ENCODE results near the gene DOK6. TPM values are rescaled to one million over a fixed set of nuclear protein-coding genes. Genes with fewer than 3 reads are reported as not detected.

DOK6 gene
- total RNA-seq, 2 experiments from 2014 or later, result not detected

DNA sequence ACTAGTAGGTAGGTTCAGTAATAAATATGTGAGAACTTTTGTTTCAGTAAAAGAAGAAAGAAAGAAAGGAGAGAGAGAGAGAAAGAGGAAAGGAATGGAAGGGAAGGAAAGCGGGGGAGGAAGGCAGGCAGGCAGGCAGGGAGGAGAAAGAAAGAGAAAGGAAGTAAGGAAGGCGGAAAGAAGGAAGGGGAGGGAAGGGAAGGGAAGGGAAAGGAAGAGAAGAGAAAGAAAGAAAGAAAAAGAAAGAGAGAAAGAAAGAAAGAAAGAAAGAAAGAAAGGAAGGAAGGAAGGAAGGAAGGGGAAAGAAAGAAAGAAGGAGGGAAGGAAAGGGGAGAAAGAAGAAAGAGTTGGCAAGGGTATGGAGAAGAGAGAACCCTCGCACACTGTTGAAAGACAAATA, 479.4 kb downstream of the DOK6 start:
- TF ChIP-seq CTCF (conservative IDR thresholded peaks at IDR 0.05; ENCODE audit: low read length) (no peak), EZH2phosphoT487 (IDR thresholded peaks at IDR 0.05; ENCODE audit: borderline replicate concordance, low read depth, low read length) (no peak)
- H4K20me1 ChIP-seq (ENCODE audit: insufficient read depth, low read length), result no peaks in the 10 kb centered on the region
- H3K4me2 ChIP-seq (ENCODE audit: low read length), result no peak overlapping the region
- no TSS peak for BruUV-seq (replicated peaks)
- no peaks in the 10 kb centered on the region for H3K79me2 ChIP-seq (ENCODE audit: insufficient read depth, low read depth, low read length)
- H3K9me3 ChIP-seq (ENCODE audit: low read length), result no peaks in the 10 kb centered on the region
- no peaks in the 10 kb centered on the region for H3K4me1 ChIP-seq (ENCODE audit: insufficient read depth, low read length, poor library complexity, severe bottlenecking)
- ChIA-PET CTCF (ENCODE audit: unreplicated experiment) (no interaction called here), POLR2A (no interaction called here)
- intact Hi-C loops (cut with micrococcal nuclease; ENCODE audit: unreplicated experiment), result no loop called here
- H3K36me3 ChIP-seq (ENCODE audit: insufficient read depth, low read length), result no peaks in the 10 kb centered on the region
- H3K4me3 ChIP-seq (ENCODE audit: low read depth, low read length, poor library complexity, severe bottlenecking), result no peak overlapping the region
- H3K9me2 ChIP-seq (ENCODE audit: insufficient read depth, low read length), result no peaks in the 10 kb centered on the region
- no peak for DNase-seq (ENCODE audit: low spot score)
- no peak overlapping the region for H3K27ac ChIP-seq (ENCODE audit: low read depth, low read length, poor library complexity, severe bottlenecking)
- no peak overlapping the region for H2AFZ ChIP-seq (ENCODE audit: low read length)

- H3K36me3 ChIP-seq (ENCODE audit: insufficient read depth, low read length), result no peaks in the 10 kb centered on the region
- no peak overlapping the region for H3K27ac ChIP-seq (ENCODE audit: low read depth, low read length, poor library complexity, severe bottlenecking)
- H3K9me3 ChIP-seq (ENCODE audit: low read length), result no peaks in the 10 kb centered on the region
- CTCF ChIA-PET (ENCODE audit: unreplicated experiment), result no interaction called here
- BruUV-seq (replicated peaks), result no TSS peak
- H3K9me2 ChIP-seq (ENCODE audit: insufficient read depth, low read length), result no peaks in the 10 kb centered on the region
- no peaks in the 10 kb centered on the region for H4K20me1 ChIP-seq (ENCODE audit: insufficient read depth, low read length)
- no peak overlapping the region for H2AFZ ChIP-seq (ENCODE audit: low read length)
- no peaks in the 10 kb centered on the region for H3K4me1 ChIP-seq (ENCODE audit: insufficient read depth, low read length, poor library complexity, severe bottlenecking)
- intact Hi-C loops (cut with micrococcal nuclease; ENCODE audit: unreplicated experiment), result no loop called here
- TF ChIP-seq CTCF (conservative IDR thresholded peaks at IDR 0.05; ENCODE audit: low read length), result no peak
- no peak for TF ChIP-seq EZH2phosphoT487 (IDR thresholded peaks at IDR 0.05; ENCODE audit: borderline replicate concordance, low read depth, low read length)
- peak; percentile 2 for DNase-seq (ENCODE audit: low spot score)
- H3K79me2 ChIP-seq (ENCODE audit: insufficient read depth, low read depth, low read length), result no peaks in the 10 kb centered on the region
- H3K4me2 ChIP-seq (ENCODE audit: low read length), result no peak overlapping the region
- H3K4me3 ChIP-seq (ENCODE audit: low read depth, low read length, poor library complexity, severe bottlenecking), result no peak overlapping the region
- POLR2A ChIA-PET, result no interaction called here
These were observed 482.4 kb downstream of the DOK6 start for GRCh38 chr18:69882965-69883668.

GRCh38 chr18:69883781-69884180, 483.1 kb downstream of the DOK6 start:
- POLR2A ChIA-PET, result no interaction called here
- H3K36me3 ChIP-seq (ENCODE audit: insufficient read depth, low read length), result no peaks in the 10 kb centered on the region
- no peak overlapping the region for H2AFZ ChIP-seq (ENCODE audit: low read length)
- no peaks in the 10 kb centered on the region for H4K20me1 ChIP-seq (ENCODE audit: insufficient read depth, low read length)
- intact Hi-C loops (cut with micrococcal nuclease; ENCODE audit: unreplicated experiment), result no loop called here
- no peaks in the 10 kb centered on the region for H3K9me3 ChIP-seq (ENCODE audit: low read length)
- H3K9me2 ChIP-seq (ENCODE audit: insufficient read depth, low read length), result no peaks in the 10 kb centered on the region
- no peak overlapping the region for H3K27ac ChIP-seq (ENCODE audit: low read depth, low read length, poor library complexity, severe bottlenecking)
- DNase-seq (ENCODE audit: low spot score), result no peak
- H3K4me2 ChIP-seq (ENCODE audit: low read length), result no peak overlapping the region
- no peaks in the 10 kb centered on the region for H3K79me2 ChIP-seq (ENCODE audit: insufficient read depth, low read depth, low read length)
- H3K4me3 ChIP-seq (ENCODE audit: low read depth, low read length, poor library complexity, severe bottlenecking), result no peak overlapping the region
- no peak for TF ChIP-seq CTCF (conservative IDR thresholded peaks at IDR 0.05; ENCODE audit: low read length)
- CTCF ChIA-PET (ENCODE audit: unreplicated experiment), result no interaction called here
- BruUV-seq (replicated peaks), result no TSS peak
- H3K4me1 ChIP-seq (ENCODE audit: insufficient read depth, low read length, poor library complexity, severe bottlenecking), result no peaks in the 10 kb centered on the region
